ENCODE results near the gene SYPL2. TPM values are rescaled to one million over a fixed set of nuclear protein-coding genes. Genes with fewer than 3 reads are reported as not detected.

SYPL2 gene
- total and polyA plus RNA-seq, 2 of the 8 experiments (the other 6 are each of a cell fraction or from before 2014, with no cell fraction given): 1.5 TPM

DNA sequence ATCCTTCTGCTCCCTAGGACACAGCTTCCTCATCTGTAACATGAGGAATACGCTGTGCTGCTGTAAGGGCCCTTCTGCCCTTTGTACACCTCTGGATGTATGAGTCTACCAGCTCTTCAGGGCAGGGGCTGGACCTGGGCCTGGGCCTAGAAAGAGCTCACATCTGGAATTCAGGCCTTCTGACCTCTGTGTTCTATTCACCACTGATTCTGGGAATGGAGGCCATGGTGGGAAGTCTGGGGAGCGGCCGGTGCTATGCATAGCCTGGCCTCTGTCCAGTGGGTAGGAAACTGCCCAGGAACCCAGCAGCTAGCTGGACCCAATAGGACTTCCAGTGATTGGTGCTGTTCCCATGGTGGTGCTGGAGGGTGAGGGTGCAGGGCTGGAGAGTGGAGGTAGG lies 62.4 kb downstream of the SYPL2 start (continued):
- TF ChIP-seq, protein P1, sequence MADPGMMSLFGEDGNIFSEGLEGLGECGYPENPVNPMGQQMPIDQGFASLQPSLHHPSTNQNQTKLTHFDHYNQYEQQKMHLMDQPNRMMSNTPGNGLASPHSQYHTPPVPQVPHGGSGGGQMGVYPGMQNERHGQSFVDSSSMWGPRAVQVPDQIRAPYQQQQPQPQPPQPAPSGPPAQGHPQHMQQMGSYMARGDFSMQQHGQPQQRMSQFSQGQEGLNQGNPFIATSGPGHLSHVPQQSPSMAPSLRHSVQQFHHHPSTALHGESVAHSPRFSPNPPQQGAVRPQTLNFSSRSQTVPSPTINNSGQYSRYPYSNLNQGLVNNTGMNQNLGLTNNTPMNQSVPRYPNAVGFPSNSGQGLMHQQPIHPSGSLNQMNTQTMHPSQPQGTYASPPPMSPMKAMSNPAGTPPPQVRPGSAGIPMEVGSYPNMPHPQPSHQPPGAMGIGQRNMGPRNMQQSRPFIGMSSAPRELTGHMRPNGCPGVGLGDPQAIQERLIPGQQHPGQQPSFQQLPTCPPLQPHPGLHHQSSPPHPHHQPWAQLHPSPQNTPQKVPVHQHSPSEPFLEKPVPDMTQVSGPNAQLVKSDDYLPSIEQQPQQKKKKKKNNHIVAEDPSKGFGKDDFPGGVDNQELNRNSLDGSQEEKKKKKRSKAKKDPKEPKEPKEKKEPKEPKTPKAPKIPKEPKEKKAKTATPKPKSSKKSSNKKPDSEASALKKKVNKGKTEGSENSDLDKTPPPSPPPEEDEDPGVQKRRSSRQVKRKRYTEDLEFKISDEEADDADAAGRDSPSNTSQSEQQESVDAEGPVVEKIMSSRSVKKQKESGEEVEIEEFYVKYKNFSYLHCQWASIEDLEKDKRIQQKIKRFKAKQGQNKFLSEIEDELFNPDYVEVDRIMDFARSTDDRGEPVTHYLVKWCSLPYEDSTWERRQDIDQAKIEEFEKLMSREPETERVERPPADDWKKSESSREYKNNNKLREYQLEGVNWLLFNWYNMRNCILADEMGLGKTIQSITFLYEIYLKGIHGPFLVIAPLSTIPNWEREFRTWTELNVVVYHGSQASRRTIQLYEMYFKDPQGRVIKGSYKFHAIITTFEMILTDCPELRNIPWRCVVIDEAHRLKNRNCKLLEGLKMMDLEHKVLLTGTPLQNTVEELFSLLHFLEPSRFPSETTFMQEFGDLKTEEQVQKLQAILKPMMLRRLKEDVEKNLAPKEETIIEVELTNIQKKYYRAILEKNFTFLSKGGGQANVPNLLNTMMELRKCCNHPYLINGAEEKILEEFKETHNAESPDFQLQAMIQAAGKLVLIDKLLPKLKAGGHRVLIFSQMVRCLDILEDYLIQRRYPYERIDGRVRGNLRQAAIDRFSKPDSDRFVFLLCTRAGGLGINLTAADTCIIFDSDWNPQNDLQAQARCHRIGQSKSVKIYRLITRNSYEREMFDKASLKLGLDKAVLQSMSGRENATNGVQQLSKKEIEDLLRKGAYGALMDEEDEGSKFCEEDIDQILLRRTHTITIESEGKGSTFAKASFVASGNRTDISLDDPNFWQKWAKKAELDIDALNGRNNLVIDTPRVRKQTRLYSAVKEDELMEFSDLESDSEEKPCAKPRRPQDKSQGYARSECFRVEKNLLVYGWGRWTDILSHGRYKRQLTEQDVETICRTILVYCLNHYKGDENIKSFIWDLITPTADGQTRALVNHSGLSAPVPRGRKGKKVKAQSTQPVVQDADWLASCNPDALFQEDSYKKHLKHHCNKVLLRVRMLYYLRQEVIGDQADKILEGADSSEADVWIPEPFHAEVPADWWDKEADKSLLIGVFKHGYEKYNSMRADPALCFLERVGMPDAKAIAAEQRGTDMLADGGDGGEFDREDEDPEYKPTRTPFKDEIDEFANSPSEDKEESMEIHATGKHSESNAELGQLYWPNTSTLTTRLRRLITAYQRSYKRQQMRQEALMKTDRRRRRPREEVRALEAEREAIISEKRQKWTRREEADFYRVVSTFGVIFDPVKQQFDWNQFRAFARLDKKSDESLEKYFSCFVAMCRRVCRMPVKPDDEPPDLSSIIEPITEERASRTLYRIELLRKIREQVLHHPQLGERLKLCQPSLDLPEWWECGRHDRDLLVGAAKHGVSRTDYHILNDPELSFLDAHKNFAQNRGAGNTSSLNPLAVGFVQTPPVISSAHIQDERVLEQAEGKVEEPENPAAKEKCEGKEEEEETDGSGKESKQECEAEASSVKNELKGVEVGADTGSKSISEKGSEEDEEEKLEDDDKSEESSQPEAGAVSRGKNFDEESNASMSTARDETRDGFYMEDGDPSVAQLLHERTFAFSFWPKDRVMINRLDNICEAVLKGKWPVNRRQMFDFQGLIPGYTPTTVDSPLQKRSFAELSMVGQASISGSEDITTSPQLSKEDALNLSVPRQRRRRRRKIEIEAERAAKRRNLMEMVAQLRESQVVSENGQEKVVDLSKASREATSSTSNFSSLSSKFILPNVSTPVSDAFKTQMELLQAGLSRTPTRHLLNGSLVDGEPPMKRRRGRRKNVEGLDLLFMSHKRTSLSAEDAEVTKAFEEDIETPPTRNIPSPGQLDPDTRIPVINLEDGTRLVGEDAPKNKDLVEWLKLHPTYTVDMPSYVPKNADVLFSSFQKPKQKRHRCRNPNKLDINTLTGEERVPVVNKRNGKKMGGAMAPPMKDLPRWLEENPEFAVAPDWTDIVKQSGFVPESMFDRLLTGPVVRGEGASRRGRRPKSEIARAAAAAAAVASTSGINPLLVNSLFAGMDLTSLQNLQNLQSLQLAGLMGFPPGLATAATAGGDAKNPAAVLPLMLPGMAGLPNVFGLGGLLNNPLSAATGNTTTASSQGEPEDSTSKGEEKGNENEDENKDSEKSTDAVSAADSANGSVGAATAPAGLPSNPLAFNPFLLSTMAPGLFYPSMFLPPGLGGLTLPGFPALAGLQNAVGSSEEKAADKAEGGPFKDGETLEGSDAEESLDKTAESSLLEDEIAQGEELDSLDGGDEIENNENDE (IDR thresholded peaks at IDR 0.05; ENCODE audit: insufficient replicate concordance, low read length): no peak
- TF ChIP-seq CEBPB (IDR thresholded peaks at IDR 0.05; ENCODE audit: low read depth, low read length): no peak
- no peak for TF ChIP-seq CBX8 (IDR thresholded peaks at IDR 0.05; ENCODE audit: borderline replicate concordance, low read depth, low read length)
- no peak for TF ChIP-seq JUND (IDR thresholded peaks at IDR 0.05; ENCODE audit: low read length)
- no peak for TF ChIP-seq SIX5 (IDR thresholded peaks at IDR 0.05; ENCODE audit: low read depth, low read length)
- TF ChIP-seq SIRT6 (IDR thresholded peaks at IDR 0.05; ENCODE audit: low read length): no peak
- TF ChIP-seq BRCA1 (IDR thresholded peaks at IDR 0.05; ENCODE audit: low read depth, low read length): no peak
- TF ChIP-seq CTBP2 (IDR thresholded peaks at IDR 0.05; ENCODE audit: borderline replicate concordance, insufficient read depth, insufficient read length, low read length): no peak
